ENCODE measurements around the gene ATG14.

The ATG14 gene

GRCh38 chr14:55318694-55319093, 92.9 kb downstream of the ATG14 start:
- Histone ChIP-seq H2AFZ (ENCODE audit: low read length) (no peak overlapping the region), H3K4me2 (ENCODE audit: low read depth, low read length, poor library complexity, severe bottlenecking) (no peak overlapping the region), H3K79me2 (ENCODE audit: insufficient read depth, low read length) (peaks cover 71% of the 10 kb centered on the region), H3K4me1 (ENCODE audit: insufficient read depth, low read length, poor library complexity, severe bottlenecking) (no peaks in the 10 kb centered on the region), H3F3A (ENCODE audit: low read depth) (no peaks in the 10 kb centered on the region), H3K27me3 (ENCODE audit: insufficient read depth, low read length, poor library complexity, severe bottlenecking) (no peaks in the 10 kb centered on the region), H3K36me3 (ENCODE audit: insufficient read depth, low read length) (peaks cover 32% of the 10 kb centered on the region; the same call in 1 of the 2 replicates), H3K4me3 (ENCODE audit: low read length, poor library complexity, severe bottlenecking) (no peak overlapping the region), H3K9me3 (ENCODE audit: insufficient read depth, low read depth, low read length) (peaks cover 8% of the 10 kb centered on the region; the same call in 1 of the 2 replicates), H3K9ac (ENCODE audit: low read depth, low read length, poor library complexity, severe bottlenecking) (no peak overlapping the region), H4K20me1 (ENCODE audit: insufficient read depth, low read length, poor library complexity, severe bottlenecking) (peaks cover 3% of the 10 kb centered on the region), H3K9me2 (replicated peaks; ENCODE audit: low read depth, low read length) (no peaks in the 10 kb centered on the region)
- no peak for TF ChIP-seq CTCF (conservative IDR thresholded peaks at IDR 0.05; ENCODE audit: low read length)
- TF ChIP-seq EZH2phosphoT487 (IDR thresholded peaks at IDR 0.05; ENCODE audit: borderline replicate concordance) = no peak

- H3K36me3 ChIP-seq (ENCODE audit: insufficient read depth, low read length) = peaks cover 41% of the 10 kb centered on the region; the same call in 1 of the 2 replicates
- no peaks in the 10 kb centered on the region for H3K4me1 ChIP-seq (ENCODE audit: insufficient read depth, low read length, poor library complexity, severe bottlenecking)
- no peaks in the 10 kb centered on the region for H3F3A ChIP-seq (ENCODE audit: low read depth)
- H3K79me2 ChIP-seq (ENCODE audit: insufficient read depth, low read length) = peaks cover 74% of the 10 kb centered on the region
- H3K9ac ChIP-seq (ENCODE audit: low read depth, low read length, poor library complexity, severe bottlenecking) = no peak overlapping the region
- H4K20me1 ChIP-seq (ENCODE audit: insufficient read depth, low read length, poor library complexity, severe bottlenecking) = peaks cover 3% of the 10 kb centered on the region
- no peak overlapping the region for H2AFZ ChIP-seq (ENCODE audit: low read length)
- no peaks in the 10 kb centered on the region for H3K9me2 ChIP-seq (replicated peaks; ENCODE audit: low read depth, low read length)
- no peak overlapping the region for H3K4me2 ChIP-seq (ENCODE audit: low read depth, low read length, poor library complexity, severe bottlenecking)
- peaks cover 18% of the 10 kb centered on the region; the same call in 1 of the 2 replicates for H3K9me3 ChIP-seq (ENCODE audit: insufficient read depth, low read depth, low read length)
- TF ChIP-seq EZH2phosphoT487 (IDR thresholded peaks at IDR 0.05; ENCODE audit: borderline replicate concordance) (no peak), CTCF (conservative IDR thresholded peaks at IDR 0.05; ENCODE audit: low read length) (no peak)
- no peaks in the 10 kb centered on the region for H3K27me3 ChIP-seq (ENCODE audit: insufficient read depth, low read length, poor library complexity, severe bottlenecking)
- no peak overlapping the region for H3K4me3 ChIP-seq (ENCODE audit: low read length, poor library complexity, severe bottlenecking)
Measured at GRCh38 chr14:55317542-55318306, 93.9 kb downstream of the ATG14 start.

GRCh38 chr14:55316564-55316963, 95.1 kb downstream of the ATG14 start:
- no peaks in the 10 kb centered on the region for H3F3A ChIP-seq (ENCODE audit: low read depth)
- no peak overlapping the region for H3K9ac ChIP-seq (ENCODE audit: low read depth, low read length, poor library complexity, severe bottlenecking)
- H3K4me2 ChIP-seq (ENCODE audit: low read depth, low read length, poor library complexity, severe bottlenecking) = no peak overlapping the region
- no peak overlapping the region for H2AFZ ChIP-seq (ENCODE audit: low read length)
- H3K27me3 ChIP-seq (ENCODE audit: insufficient read depth, low read length, poor library complexity, severe bottlenecking) = no peaks in the 10 kb centered on the region
- peaks cover 73% of the 10 kb centered on the region for H3K79me2 ChIP-seq (ENCODE audit: insufficient read depth, low read length)
- no peak for TF ChIP-seq CTCF (conservative IDR thresholded peaks at IDR 0.05; ENCODE audit: low read length)
- H3K4me1 ChIP-seq (ENCODE audit: insufficient read depth, low read length, poor library complexity, severe bottlenecking) = no peaks in the 10 kb centered on the region
- H4K20me1 ChIP-seq (ENCODE audit: insufficient read depth, low read length, poor library complexity, severe bottlenecking) = peaks cover 3% of the 10 kb centered on the region
- H3K9me2 ChIP-seq (replicated peaks; ENCODE audit: low read depth, low read length) = no peaks in the 10 kb centered on the region
- H3K4me3 ChIP-seq (ENCODE audit: low read length, poor library complexity, severe bottlenecking) = no peak overlapping the region
- peaks cover 47% of the 10 kb centered on the region; the same call in 1 of the 2 replicates for H3K36me3 ChIP-seq (ENCODE audit: insufficient read depth, low read length)
- peaks cover 25% of the 10 kb centered on the region; the same call in 1 of the 2 replicates for H3K9me3 ChIP-seq (ENCODE audit: insufficient read depth, low read depth, low read length)
